ENCODE measurements around the gene WDR37. TPM values are rescaled to one million over a fixed set of nuclear protein-coding genes. Genes with fewer than 3 reads are reported as not detected.
"Not testable (repeated sequence)": the region's sequence is repeated elsewhere in the genome, so short reads cannot be mapped to it uniquely, and the experiment has no call there.

Gene WDR37
- total RNA-seq, 1 experiment from 2014 or later = 20.6 TPM

DNA sequence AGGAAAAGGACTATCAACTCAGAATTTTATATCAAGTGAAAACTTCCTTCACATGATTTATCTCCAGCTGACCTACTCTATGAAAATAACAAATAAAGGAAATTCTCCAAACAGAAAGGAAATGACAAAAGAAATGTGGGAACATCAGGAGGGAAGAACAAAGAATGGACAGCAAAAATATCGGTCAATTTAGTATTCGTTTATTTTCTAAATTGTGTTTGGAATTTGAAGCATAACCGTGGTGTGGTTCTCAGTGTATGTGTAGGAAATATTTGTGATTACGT, 8.7 kb downstream of the WDR37 start:
- H3K27me3 Mint-ChIP-seq (ENCODE audit: insufficient read depth, unreplicated experiment) = no peaks in the 10 kb centered on the region
- intact Hi-C loops (cut with micrococcal nuclease; ENCODE audit: unreplicated experiment) = no loop called here
- Histone ChIP-seq H3K9me3 (0 out of 2 replicates have a peak, but pooled peaks cover 3% of the 10 kb centered on the region), H3K36me3 (ENCODE audit: control insufficient read depth, insufficient read depth, low read length) (no peaks in the 10 kb centered on the region), H3K4me3 (ENCODE audit: low read depth, low read length) (no peak overlapping the region), H3K4me1 (0 out of 2 replicates have a peak, but pooled peaks cover 4% of the 10 kb centered on the region), H3K27me3 (replicated peaks; ENCODE audit: control insufficient read depth, insufficient read depth, low read length) (no peaks in the 10 kb centered on the region)
- no peak overlapping the region for H3K4me3 Mint-ChIP-seq (ENCODE audit: unreplicated experiment)
- DNase-seq = no peak
- CTCF ChIA-PET = interaction anchor here (0.6 kb wide), 1 partner anchor 9 kb away, joined by 5 read pairs; no protein-coding TSS in a partner anchor
- H3K9me3 Mint-ChIP-seq (ENCODE audit: unreplicated experiment) = peaks cover 9% of the 10 kb centered on the region
- H3K36me3 Mint-ChIP-seq (ENCODE audit: insufficient read depth, unreplicated experiment) = peaks cover 17% of the 10 kb centered on the region
- POLR2A ChIA-PET = no interaction called here
- TF ChIP-seq, protein P1, sequence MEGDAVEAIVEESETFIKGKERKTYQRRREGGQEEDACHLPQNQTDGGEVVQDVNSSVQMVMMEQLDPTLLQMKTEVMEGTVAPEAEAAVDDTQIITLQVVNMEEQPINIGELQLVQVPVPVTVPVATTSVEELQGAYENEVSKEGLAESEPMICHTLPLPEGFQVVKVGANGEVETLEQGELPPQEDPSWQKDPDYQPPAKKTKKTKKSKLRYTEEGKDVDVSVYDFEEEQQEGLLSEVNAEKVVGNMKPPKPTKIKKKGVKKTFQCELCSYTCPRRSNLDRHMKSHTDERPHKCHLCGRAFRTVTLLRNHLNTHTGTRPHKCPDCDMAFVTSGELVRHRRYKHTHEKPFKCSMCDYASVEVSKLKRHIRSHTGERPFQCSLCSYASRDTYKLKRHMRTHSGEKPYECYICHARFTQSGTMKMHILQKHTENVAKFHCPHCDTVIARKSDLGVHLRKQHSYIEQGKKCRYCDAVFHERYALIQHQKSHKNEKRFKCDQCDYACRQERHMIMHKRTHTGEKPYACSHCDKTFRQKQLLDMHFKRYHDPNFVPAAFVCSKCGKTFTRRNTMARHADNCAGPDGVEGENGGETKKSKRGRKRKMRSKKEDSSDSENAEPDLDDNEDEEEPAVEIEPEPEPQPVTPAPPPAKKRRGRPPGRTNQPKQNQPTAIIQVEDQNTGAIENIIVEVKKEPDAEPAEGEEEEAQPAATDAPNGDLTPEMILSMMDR (IDR thresholded peaks at IDR 0.05; ENCODE audit: insufficient read depth in 1 of 2, low read depth in 1 of 2, low read length in 1 of 2, severe bottlenecking in 1 of 2, unreplicated experiment in 1 of 2) = no peak
- no TSS peak for BruUV-seq (replicated peaks)
- no peak overlapping the region for H3K27ac Mint-ChIP-seq (ENCODE audit: unreplicated experiment)
- H3K4me1 Mint-ChIP-seq (ENCODE audit: low read depth, unreplicated experiment) = peaks cover 30% of the 10 kb centered on the region

DNA sequence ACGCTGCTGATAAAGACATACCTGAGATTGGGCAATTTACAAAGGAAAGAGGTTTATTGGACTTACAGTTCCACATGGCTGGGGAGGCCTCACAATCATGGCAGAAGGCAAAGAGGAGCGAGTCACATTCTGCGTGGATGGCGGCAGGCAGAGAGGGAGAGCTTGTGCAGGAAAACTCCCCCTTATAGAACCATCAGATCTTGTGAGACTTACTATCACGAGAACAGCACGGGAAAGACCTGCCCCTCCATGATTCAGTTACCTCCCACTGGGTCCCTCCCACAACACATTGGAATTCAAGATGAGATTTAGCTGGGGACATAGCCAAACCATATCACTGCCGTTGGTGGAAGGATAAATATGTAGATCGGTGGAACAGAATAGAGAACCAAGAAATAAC, 10.5 kb downstream of the WDR37 start:
- peak overlapping the region; percentile 31 for H3K27ac Mint-ChIP-seq (ENCODE audit: unreplicated experiment)
- POLR2A ChIA-PET; H3K4me3 Mint-ChIP-seq (ENCODE audit: unreplicated experiment); intact Hi-C loops (cut with micrococcal nuclease; ENCODE audit: unreplicated experiment); H3K4me3 ChIP-seq (ENCODE audit: low read depth, low read length); H3K9me3 Mint-ChIP-seq (ENCODE audit: unreplicated experiment); H3K9me3 ChIP-seq; DNase-seq; BruUV-seq (replicated peaks); H3K27me3 Mint-ChIP-seq (ENCODE audit: insufficient read depth, unreplicated experiment); H3K27me3 ChIP-seq (replicated peaks; ENCODE audit: control insufficient read depth, insufficient read depth, low read length); CTCF ChIA-PET; H3K36me3 ChIP-seq (ENCODE audit: control insufficient read depth, insufficient read depth, low read length): not testable (repeated sequence)
- peaks cover 36% of the 10 kb centered on the region for H3K4me1 Mint-ChIP-seq (ENCODE audit: low read depth, unreplicated experiment)
- H3K36me3 Mint-ChIP-seq (ENCODE audit: insufficient read depth, unreplicated experiment) = peaks cover 17% of the 10 kb centered on the region
- H3K4me1 ChIP-seq = peaks cover 17% of the 10 kb centered on the region

DNA sequence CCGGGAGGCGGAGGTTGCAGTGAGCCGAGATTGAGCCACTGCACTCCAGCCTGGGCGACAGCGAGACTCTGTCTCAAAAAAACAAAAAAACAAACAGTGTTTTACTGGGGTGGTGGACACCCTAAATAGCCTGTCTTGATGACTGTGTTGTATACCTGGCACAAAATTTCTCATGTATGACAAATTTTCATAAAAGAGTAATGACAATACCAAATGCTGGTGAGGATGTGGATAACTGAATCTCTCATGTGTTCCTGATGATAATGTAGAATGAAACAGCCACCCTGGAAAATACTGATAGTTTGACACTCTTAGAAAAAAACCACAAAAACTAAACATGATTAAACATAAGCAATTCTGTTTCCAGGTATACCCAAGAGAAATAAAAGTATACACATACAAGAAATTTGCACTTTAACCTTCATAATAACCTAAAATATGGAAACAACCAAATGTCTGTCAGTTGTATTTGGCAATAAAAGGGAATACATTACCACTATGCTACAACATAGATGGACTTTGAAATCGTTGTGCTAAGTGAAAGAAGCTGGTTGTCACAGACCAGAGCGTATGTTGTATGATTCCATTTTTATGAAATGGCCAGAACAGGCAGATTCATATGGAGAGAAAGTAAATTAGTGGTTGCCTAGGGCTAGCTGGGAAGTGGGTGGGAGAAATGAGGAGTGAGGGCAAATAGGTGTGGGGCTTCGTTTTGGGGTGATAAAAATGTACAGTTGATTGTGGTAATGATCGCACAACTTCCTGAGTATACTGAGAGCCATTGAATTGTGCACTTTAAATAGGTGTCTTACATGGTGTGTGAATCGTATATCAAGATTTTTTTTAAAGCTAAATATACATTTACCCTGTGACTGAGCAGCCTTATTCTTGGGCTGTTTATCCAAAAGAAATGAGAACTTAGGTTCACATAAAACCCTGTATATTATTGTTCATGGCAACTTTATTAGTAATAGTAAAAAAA, 12.5 kb downstream of the WDR37 start:
- BruUV-seq (replicated peaks) = no TSS peak
- intact Hi-C loops (cut with micrococcal nuclease; ENCODE audit: unreplicated experiment) = no loop called here
- Mint-ChIP-seq H3K9me3 (ENCODE audit: unreplicated experiment) (peaks cover 9% of the 10 kb centered on the region), H3K27ac (ENCODE audit: unreplicated experiment) (no peak overlapping the region), H3K4me3 (ENCODE audit: unreplicated experiment) (no peak overlapping the region), H3K27me3 (ENCODE audit: insufficient read depth, unreplicated experiment) (no peaks in the 10 kb centered on the region), H3K4me1 (ENCODE audit: low read depth, unreplicated experiment) (peaks cover 31% of the 10 kb centered on the region), H3K36me3 (ENCODE audit: insufficient read depth, unreplicated experiment) (peaks cover 7% of the 10 kb centered on the region)
- Histone ChIP-seq H3K4me1 (peaks cover 17% of the 10 kb centered on the region), H3K36me3 (ENCODE audit: control insufficient read depth, insufficient read depth, low read length) (peaks cover 1% of the 10 kb centered on the region; the same call in 1 of the 2 replicates), H3K4me3 (ENCODE audit: low read depth, low read length) (no peak overlapping the region), H3K27me3 (replicated peaks; ENCODE audit: control insufficient read depth, insufficient read depth, low read length) (no peaks in the 10 kb centered on the region), H3K9me3 (0 out of 2 replicates have a peak, but pooled peaks cover 3% of the 10 kb centered on the region)
- TF ChIP-seq, protein P1 (IDR thresholded peaks at IDR 0.05; ENCODE audit: insufficient read depth in 1 of 2, low read depth in 1 of 2, low read length in 1 of 2, severe bottlenecking in 1 of 2, unreplicated experiment in 1 of 2) = no peak
- DNase-seq = no peak
- ChIA-PET POLR2A (interaction anchor here (1.4 kb wide), 1 partner anchor 20 kb away, joined by 13 read pairs; the partner anchor contains the start of gene IDI1), CTCF (no interaction called here)
